Smooth muscle cell (in vitro differentiated cells): ENCODE results near the gene DHX38. TPM values are rescaled to one million over a fixed set of nuclear protein-coding genes. Genes with fewer than 3 reads are reported as not detected.
"Not testable (repeated sequence)": the region's sequence is repeated elsewhere in the genome, so short reads cannot be mapped to it uniquely, and the experiment has no call there.

Source experiments
- DNase-seq: peaks from one replicate; lab custom pipeline; 2025; ENCODE audit not compliant: unreplicated experiment; lab: John Stamatoyannopoulos, UW
- H2AFZ ChIP-seq: fragments of 200-600 bp; sonication (generic); 2 replicates; pipeline ENCODE4 v1.6.0; 2016; ENCODE audit warnings: antibody characterized with exemption, low read depth, mild to moderate bottlenecking
- H3F3A ChIP-seq: fragments of 200-600 bp; sonication (generic); 2 replicates; pipeline ENCODE4 v1.6.0; 2017; ENCODE audit warnings: antibody characterized with exemption, low read depth
- H3K27ac ChIP-seq: fragments of 200-600 bp; sonication (generic); 2 replicates; pipeline ENCODE4 v1.5.1; 2016; ENCODE audit warnings: low read depth, mild to moderate bottlenecking
- H3K27me3 ChIP-seq: fragments of 200-600 bp; sonication (generic); 2 replicates; pipeline ENCODE4 v1.6.1; 2016; ENCODE audit warnings: low read depth, mild to moderate bottlenecking
- H3K36me3 ChIP-seq: fragments of 200-600 bp; sonication (generic); 2 replicates; pipeline ENCODE4 v1.5.1; 2016; ENCODE audit warnings: low read depth
- H3K4me1 ChIP-seq: fragments of 200-600 bp; sonication (generic); 2 replicates; pipeline ENCODE4 v1.5.1; 2016; ENCODE audit warnings: low read depth
- H3K4me2 ChIP-seq: fragments of 200-600 bp; sonication (generic); 2 replicates; pipeline ENCODE4 v1.6.0; 2016; ENCODE audit warnings: mild to moderate bottlenecking
- H3K4me3 ChIP-seq: fragments of 200-600 bp; sonication (generic); 2 replicates; pipeline ENCODE4 v1.5.1; 2016; ENCODE audit warnings: mild to moderate bottlenecking
- H3K79me2 ChIP-seq: fragments of 200-600 bp; sonication (generic); 2 replicates; pipeline ENCODE4 v1.6.0; 2016; ENCODE audit warnings: low read depth, mild to moderate bottlenecking
- H3K9ac ChIP-seq: fragments of 200-600 bp; sonication (generic); 2 replicates; pipeline ENCODE4 v1.6.0; 2016; ENCODE audit warnings: low read depth
- H3K9me3 ChIP-seq: fragments of 200-600 bp; sonication (generic); replicated peaks from 2 replicates; pipeline ENCODE4 v1.5.1; 2016; ENCODE audit warnings: low read depth
- H4K20me1 ChIP-seq: fragments of 200-600 bp; sonication (generic); 2 replicates; pipeline ENCODE4 v1.6.0; 2016; ENCODE audit warnings: low read depth
- WGBS: methylation state at CpG from one replicate; pipeline ENCODE4 v1.1.7; 2016; ENCODE audit warnings: low lambda C conversion rate; 5-methylcytosine and 5-hydroxymethylcytosine counted together
- polyA plus RNA-seq: library from polyadenylated mRNA; unstranded; fragments of >200 nt; fragmentation: Nextera tagmentation; extraction: Ambion mirVana; gene quantifications from 2 replicates; pipeline ENCODE4 v1.2.1, GENCODE V29; 2016
- total RNA-seq: library from RNA; depleted of rRNA; stranded (reverse); fragments of >200 nt; gene quantifications from 2 replicates; pipeline ENCODE4 v1.2.3, GENCODE V29; 2014
- TF ChIP-seq, protein P1 (sequence below): fragments of 200-600 bp; sonication (generic); IDR thresholded peaks from 2 replicates; pipeline ENCODE4 v1.5.1; 2017; ENCODE audit warnings: borderline replicate concordance, mild to moderate bottlenecking, antibody characterized with exemption; ENCODE audit not compliant: insufficient read depth, poor library complexity, severe bottlenecking

Gene DHX38
- total and polyA plus RNA-seq, 2 experiments from 2014 or later = 30.8 to 45.4 TPM

DNA sequence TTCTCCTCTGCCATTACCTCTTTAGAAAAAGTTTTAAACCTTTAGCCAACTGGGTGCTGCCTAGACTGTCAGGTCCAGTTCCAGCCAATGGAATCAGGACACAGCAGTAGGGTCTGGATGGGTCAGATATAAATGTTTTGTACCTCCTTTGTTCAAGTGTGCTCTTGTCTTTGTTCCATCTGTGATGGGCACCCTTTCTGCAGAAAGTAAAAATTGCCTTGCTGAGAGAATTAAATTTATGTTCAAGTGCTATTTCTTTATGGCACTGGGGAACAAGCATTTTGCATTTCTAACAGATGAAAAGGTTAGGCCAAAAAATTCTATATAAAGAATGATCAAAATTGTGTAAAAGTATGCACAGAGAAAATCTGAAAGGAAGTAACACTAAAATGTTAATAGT, 44.5 kb upstream of the DHX38 start:
- TF ChIP-seq, protein P1, sequence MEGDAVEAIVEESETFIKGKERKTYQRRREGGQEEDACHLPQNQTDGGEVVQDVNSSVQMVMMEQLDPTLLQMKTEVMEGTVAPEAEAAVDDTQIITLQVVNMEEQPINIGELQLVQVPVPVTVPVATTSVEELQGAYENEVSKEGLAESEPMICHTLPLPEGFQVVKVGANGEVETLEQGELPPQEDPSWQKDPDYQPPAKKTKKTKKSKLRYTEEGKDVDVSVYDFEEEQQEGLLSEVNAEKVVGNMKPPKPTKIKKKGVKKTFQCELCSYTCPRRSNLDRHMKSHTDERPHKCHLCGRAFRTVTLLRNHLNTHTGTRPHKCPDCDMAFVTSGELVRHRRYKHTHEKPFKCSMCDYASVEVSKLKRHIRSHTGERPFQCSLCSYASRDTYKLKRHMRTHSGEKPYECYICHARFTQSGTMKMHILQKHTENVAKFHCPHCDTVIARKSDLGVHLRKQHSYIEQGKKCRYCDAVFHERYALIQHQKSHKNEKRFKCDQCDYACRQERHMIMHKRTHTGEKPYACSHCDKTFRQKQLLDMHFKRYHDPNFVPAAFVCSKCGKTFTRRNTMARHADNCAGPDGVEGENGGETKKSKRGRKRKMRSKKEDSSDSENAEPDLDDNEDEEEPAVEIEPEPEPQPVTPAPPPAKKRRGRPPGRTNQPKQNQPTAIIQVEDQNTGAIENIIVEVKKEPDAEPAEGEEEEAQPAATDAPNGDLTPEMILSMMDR = no peak
- H3K27me3 ChIP-seq = no peaks in the 10 kb centered on the region
- H4K20me1 ChIP-seq = no peaks in the 10 kb centered on the region
- no peak overlapping the region for H3K4me3 ChIP-seq
- no peaks in the 10 kb centered on the region for H3K9me3 ChIP-seq
- no peak overlapping the region for H3K9ac ChIP-seq
- H3K4me1 ChIP-seq = no peaks in the 10 kb centered on the region
- H2AFZ ChIP-seq = no peak overlapping the region
- H3K4me2 ChIP-seq = no peak overlapping the region
- no peaks in the 10 kb centered on the region for H3K79me2 ChIP-seq
- no peak for DNase-seq
- H3K36me3 ChIP-seq = no peaks in the 10 kb centered on the region
- no peak overlapping the region for H3K27ac ChIP-seq
- H3F3A ChIP-seq = no peaks in the 10 kb centered on the region

- Histone ChIP-seq H3K4me2 (no peak overlapping the region), H3K4me1 (no peaks in the 10 kb centered on the region), H2AFZ (no peak overlapping the region), H3F3A (no peaks in the 10 kb centered on the region), H3K9ac (no peak overlapping the region), H3K79me2 (no peaks in the 10 kb centered on the region), H3K9me3 (no peaks in the 10 kb centered on the region), H3K36me3 (no peaks in the 10 kb centered on the region), H3K4me3 (no peak overlapping the region), H4K20me1 (no peaks in the 10 kb centered on the region), H3K27ac (no peak overlapping the region), H3K27me3 (no peaks in the 10 kb centered on the region)
- 87% methylated on average over 4 of the region's 4 CpGs for WGBS
- TF ChIP-seq, protein P1 = no peak
- no peak for DNase-seq
Observed at GRCh38 chr16:72050769-72051464, 42.7 kb upstream of the DHX38 start.

DNA sequence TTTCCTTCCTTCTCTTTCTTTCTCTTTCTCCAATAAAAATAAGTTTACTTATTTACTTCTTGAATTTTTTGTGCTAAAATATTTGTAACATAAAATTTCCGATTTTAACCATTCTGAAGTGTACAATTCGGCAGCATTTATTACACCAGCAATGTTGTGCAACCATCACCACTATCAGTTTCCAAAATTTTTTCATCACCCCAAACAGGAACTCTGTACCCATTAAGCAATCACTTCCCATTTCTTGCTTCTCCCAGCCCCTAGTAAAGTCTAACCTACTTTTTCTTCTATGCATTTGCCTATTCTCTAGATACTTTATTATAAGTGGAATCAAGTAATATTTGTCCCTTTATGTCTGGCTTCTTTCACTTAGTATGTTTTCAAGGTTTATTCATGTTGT, 41.8 kb upstream of the DHX38 start:
- Histone ChIP-seq H3K79me2 (no peaks in the 10 kb centered on the region), H3K36me3 (no peaks in the 10 kb centered on the region), H4K20me1 (no peaks in the 10 kb centered on the region), H3K4me2 (no peak overlapping the region), H3K9ac (no peak overlapping the region), H3K27me3 (no peaks in the 10 kb centered on the region), H3K4me3 (no peak overlapping the region), H2AFZ (no peak overlapping the region), H3K4me1 (no peaks in the 10 kb centered on the region), H3F3A (no peaks in the 10 kb centered on the region), H3K9me3 (no peaks in the 10 kb centered on the region), H3K27ac (no peak overlapping the region)
- no peak for DNase-seq
- WGBS = 89% methylated on average over 2 of the region's 2 CpGs
- TF ChIP-seq, protein P1 = no peak

- WGBS = 83% methylated on average over 5 of the region's 5 CpGs
- H3K4me3 ChIP-seq, H3F3A ChIP-seq, H2AFZ ChIP-seq, H3K27ac ChIP-seq, H3K36me3 ChIP-seq, H3K9me3 ChIP-seq, H3K4me1 ChIP-seq, H4K20me1 ChIP-seq, H3K27me3 ChIP-seq, H3K79me2 ChIP-seq, DNase-seq, H3K9ac ChIP-seq, H3K4me2 ChIP-seq: not testable (repeated sequence)
Observed at GRCh38 chr16:72054254-72054847, 39.3 kb upstream of the DHX38 start, which contains the start of gene HP. TSS of gene HP (plus strand) at chr16:72054505. CDS start at chr16:72054653, 148 bp downstream.
